GM10266 (cell line): ENCODE measurements around the gene SETBP1.

Experiments
- DNase-seq: peaks from one replicate; pipeline ENCODE4 v3.0.0; 2012; ENCODE audit errors: extremely low spot score
- CTCF ChIP-seq: IDR thresholded peaks from 2 replicates; pipeline ENCODE4 v1.5.1; 2012; ENCODE audit warnings: mild to moderate bottlenecking, low read depth; ENCODE audit not compliant: control insufficient read depth, insufficient read depth; ENCODE audit errors: missing control alignments

SETBP1 gene

GRCh38 chr18:45086777-45087176 is 406.1 kb downstream of the SETBP1 start:
- TF ChIP-seq CTCF: peak; percentile 1
- no peak for DNase-seq

- no peak for TF ChIP-seq CTCF
- DNase-seq: no peak
Observed at GRCh38 chr18:45090526-45091140, 409.9 kb downstream of the SETBP1 start.

DNA sequence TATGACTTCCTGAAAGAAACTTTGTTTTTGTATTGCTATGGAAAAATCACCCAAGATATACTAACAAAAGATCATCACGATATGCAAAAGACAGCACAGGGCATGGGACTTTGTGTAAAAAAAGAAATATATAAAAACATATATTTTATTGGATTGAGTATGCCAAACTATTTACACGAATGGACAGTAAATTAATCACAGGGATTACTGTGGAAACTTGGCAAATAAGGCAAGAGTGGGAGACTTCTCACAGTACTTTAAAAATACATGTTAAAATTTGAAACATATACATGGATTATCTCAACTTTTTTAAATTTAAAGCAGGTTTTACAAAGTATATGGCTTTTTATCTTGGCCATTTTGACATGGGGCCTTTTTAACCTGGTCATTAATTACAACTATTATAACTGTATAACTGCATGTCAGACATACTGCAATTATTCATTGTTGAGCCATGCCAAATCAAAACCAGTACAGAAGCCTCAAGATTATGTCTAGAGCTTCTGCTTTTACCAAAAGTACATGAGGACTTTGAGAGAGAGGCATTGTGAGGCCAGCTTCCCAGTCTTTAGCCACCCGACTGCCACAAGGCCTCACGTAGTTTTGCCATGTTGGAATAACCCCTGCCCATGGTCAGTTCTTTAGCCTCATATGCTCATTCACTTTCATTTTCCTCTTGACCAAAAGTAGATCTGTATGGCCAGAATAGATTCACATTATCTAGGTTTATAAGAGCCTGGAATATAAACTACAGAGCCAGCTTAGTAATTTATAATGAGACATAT is 419.8 kb downstream of the SETBP1 start:
- no peak for TF ChIP-seq CTCF
- no peak for DNase-seq

GRCh38 chr18:45102126-45102525 is 421.4 kb downstream of the SETBP1 start:
- DNase-seq: no peak
- TF ChIP-seq CTCF: no peak

GRCh38 chr18:45102863-45103262 is 422.2 kb downstream of the SETBP1 start:
- DNase-seq: no peak
- TF ChIP-seq CTCF: no peak

DNA sequence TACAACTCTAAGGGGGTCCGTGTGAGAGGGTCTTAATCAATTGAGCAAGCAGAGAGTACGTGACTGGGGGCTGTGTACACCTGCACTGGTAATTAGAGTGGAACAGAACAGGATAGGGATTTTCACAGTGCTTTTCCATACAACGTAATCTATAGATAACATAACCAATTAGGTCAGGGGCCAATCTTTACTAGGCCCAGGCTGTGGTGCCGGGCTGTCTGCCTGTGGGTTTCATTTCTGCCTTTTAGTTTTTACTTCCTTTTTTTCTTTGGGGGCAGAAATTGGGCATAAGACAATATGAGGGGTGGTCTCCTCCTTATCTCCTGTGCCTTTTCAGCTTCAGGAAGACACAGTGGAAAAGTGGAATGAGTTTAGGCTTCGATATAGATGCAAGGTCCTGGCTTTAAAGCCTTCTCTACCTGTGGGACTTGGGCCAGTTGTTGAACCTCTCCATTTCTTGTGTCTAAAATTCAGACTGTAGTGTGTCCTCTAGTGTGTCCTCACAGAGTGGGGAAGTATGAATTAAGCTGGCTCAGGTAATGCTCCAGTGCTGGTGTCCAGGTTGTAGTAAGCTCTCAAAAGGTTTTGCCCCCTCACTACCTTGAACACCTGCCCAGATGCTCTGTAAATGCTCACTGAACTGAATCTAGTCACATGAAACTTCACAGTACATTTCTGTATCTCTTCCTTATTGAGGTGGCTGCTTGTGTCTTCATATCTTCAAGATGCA is 422.8 kb downstream of the SETBP1 start:
- no peak for TF ChIP-seq CTCF
- no peak for DNase-seq

- DNase-seq: no peak
- TF ChIP-seq CTCF: no peak
Observed at GRCh38 chr18:45104049-45104395, 423.3 kb downstream of the SETBP1 start.
